Stimulated activated CD8-positive, alpha-beta memory T cell treated with anti-CD3 and anti-CD28 coated beads, Interleukin-4, amount 100 ng/mL, for 1 hour (primary cell): ENCODE data around the gene PRKAR2A.
"Not testable (repeated sequence)": the region's sequence is repeated elsewhere in the genome, so short reads cannot be mapped to it uniquely, and the experiment has no call there.

Source experiments
- DNase-seq, 2 donors: peaks; one replicate each; pipeline ENCODE4 v3.0.0-alpha.2; 2020; ENCODE audit warnings: low read depth in 2 of 2, low spot score in 1 of 2

Gene PRKAR2A

DNA sequence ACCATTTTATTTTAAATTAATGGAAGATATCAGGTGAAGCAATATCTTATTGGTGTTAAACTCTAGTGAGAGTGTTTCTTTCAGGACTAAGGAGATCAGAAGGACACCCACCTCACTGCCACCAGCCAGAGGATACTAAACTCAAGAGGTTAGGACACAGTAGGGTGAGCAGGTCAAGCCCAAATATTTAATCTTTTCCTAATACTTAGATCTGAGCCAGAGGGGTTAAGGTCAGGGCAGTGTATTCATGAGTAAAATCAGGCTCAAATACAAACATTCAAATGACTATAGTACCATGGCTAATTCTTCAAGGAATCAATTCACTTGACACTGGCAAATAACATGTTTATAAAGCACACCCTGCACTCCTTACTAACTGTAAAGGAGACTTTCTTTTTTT is 65.6 kb downstream of the PRKAR2A start:
- no peak for DNase-seq

GRCh38 chr3:48778565-48778964 is 69.1 kb downstream of the PRKAR2A start:
- not testable (repeated sequence) for DNase-seq

DNA sequence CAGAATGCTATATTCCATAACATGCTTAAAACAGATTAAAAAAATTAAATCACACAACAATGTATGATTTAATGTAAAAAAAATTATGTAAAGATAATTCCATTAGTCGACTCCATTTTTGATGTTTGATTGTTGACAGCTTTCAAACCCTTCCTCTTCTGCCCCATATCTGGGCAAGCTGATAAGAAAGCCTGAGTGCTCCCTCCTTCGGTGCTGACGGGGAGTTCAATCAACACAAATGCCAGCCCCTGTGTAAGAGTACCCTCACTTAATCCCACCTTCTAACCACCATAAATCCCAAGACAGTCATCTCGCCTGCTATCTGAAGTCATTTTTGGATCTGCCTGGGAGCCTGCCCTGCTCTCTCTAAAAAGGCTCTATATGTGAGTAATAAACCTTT is 70.8 kb downstream of the PRKAR2A start:
- no peak for DNase-seq

GRCh38 chr3:48770192-48770502 is 77.5 kb downstream of the PRKAR2A start:
- no peak for DNase-seq

DNA sequence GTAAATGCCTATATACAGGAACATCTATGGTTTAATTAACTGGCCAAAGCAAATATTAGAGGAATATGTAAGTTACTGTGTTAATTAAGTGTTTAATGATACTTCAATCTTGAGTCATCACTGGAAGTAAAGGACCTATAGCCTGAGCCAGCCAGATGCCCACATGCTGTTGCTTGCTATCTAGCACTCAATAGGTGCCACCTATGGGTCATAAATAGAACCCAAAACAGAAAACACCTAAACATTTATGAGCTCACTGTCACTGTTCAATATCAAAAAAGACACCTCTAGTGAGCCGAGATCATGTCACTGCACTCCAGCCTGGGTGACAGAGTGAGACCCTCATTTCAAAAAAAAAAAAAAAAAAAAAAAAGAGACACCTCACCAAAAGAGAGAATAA is 82.3 kb downstream of the PRKAR2A start:
- no peak for DNase-seq

DNA sequence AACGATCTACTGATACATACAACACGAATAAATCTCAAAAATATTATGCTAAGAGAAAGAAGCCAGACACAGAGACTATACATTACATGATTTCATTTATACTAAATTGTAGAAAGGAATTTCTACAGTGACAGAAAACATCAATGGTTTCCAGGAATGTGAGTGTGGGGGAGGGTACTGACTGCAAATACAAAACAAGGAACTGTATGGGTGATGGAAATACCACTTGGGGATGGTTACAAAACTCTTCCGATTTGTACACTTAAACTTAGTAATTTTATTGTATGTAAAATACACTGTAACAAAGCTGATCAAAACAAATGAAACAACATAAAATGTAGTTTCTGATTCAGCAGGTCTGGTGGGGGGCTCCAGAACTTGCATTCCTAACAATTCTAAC is 84.9 kb downstream of the PRKAR2A start:
- DNase-seq = no peak

GRCh38 chr3:48759991-48760540 is 87.6 kb downstream of the PRKAR2A start:
- DNase-seq = not testable (repeated sequence)

DNA sequence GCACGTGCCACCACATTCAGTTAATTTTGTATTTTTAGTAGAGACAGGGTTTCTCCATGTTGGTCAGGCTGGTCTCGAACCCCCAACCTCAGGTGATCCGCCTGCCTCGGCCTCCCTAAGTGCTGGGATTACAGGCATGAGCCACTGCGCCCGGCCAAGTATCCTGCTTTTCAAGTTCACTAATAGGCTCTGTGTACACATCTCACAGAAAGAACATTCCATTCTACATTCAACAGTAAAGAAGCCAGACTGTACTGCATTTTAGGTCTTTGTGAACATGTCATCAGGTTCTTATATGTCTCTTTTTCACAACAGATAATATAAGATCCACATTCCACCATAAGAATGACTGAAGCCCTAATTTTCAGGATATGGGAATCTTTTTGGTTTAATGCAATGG is 88.1 kb downstream of the PRKAR2A start:
- not testable (repeated sequence) for DNase-seq

GRCh38 chr3:48759071-48759470 is 88.6 kb downstream of the PRKAR2A start:
- no peak for DNase-seq

GRCh38 chr3:48756640-48757039 is 91.0 kb downstream of the PRKAR2A start:
- no peak for DNase-seq

DNA sequence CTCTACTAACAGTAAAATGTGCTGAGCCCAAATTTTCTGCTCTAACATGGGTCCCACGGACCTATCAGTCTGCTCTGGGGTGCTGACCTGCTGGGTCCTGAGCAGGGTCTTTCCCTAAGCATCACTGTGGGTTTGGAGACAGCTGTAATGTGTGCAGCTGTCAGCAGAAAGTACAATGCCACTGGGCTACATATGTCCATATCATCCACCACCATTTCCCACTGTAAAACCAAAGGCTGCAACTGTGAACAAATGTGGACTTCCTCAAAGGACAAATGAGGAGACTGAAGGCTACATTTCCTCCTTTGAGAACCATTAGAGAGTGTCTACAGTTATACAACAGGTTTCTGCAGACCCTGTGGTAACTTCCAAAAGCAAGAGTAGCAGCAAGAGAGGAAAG is 96.8 kb downstream of the PRKAR2A start:
- DNase-seq = no peak

GRCh38 chr3:48748754-48749153 is 98.9 kb downstream of the PRKAR2A start:
- no peak for DNase-seq

GRCh38 chr3:48747706-48748105 is 100.0 kb downstream of the PRKAR2A start:
- DNase-seq = no peak

DNA sequence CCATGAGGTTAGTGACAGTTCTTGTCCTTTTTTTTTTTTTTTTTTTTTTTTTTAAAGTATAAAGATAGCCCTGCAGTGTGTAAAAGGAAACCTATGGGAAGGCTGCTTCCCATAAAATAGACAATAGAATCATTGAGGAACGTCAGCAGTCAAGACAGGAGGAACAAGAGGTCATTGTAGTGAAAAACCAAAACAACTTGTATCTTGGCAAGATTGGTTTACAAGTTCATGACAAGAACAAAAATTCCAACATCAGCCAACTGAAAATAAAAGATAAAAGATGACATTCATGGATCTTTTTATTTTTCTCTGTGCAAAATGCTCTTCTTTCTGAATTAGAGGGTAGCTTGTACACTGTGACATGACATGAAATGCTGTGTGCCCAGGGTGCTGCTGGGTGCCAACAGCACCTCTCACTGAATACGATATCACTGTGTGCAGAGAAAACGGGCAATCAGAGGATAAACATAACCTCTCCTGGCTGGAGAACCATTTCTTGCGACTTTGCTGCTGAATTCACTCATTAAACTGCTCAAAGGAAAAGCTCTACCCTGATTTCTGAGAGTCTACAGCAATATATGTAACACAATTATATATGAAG is 100.6 kb downstream of the PRKAR2A start:
- no peak for DNase-seq

DNA sequence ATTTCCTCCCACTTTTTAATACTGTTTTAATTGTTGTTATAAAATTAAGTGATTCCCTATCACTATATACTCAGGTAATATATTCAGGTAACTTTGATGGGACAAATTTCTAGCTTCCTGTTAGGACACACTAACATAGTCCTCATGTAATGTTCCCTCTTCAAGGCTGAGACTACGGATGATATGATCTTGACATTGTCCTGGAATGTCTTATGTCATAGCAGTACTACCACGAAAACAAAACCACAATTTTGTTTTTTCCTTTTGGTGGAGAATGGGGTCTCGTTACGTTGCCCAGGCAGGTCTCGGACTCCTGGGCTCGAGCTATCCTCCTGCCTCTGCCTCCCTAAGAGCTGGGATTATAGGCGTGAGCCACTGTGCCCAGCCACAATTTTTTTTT is 103.9 kb downstream of the PRKAR2A start:
- no peak for DNase-seq

DNA sequence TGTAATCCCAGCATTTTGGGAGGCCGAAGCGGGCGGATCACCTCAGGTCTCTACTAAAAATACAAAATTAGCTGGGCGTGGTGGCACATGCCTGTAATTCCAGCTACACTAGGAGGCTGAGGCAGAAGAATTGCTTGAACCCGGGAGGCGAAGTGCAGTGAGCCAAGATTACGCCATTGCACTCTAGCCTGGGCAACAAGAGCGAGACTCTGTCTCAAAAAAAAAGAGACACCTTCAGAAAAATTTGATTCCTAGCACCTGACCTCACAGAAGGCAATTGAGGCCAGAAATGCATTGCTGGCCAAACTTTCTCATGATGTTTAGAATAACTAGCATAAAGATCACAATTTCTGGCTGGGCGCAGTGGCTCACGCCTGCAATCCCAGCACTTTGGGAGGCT is 106.4 kb downstream of the PRKAR2A start:
- not testable (repeated sequence) for DNase-seq

- peak in 1 of 2 donors; percentile 25 for DNase-seq
Observed at GRCh38 chr3:48739955-48740823, 107.5 kb downstream of the PRKAR2A start.

GRCh38 chr3:48739617-48739954 is 108.1 kb downstream of the PRKAR2A start:
- DNase-seq = no peak

- DNase-seq = no peak
Observed at GRCh38 chr3:48738926-48739616, 108.6 kb downstream of the PRKAR2A start.

DNA sequence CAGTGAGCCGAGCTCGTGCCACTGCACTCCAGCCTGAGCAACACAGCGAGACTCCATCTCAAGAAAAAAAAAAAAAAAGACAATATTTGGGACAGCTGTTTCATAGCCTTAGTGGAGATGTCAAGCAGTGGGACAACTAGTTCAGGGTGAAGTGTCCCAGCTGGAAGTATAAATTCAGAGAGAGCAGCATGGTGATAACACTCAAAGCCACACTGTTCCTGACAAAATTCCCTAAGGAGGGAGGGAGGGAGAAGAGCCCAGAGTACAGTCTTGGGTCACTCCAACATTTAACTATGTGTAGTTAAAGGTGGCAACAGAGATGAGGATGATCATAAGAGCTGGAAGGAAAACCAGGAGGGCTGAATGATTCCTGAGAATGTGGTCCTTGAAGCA is 109.5 kb downstream of the PRKAR2A start:
- no peak for DNase-seq

GRCh38 chr3:48735075-48735767 is 112.5 kb downstream of the PRKAR2A start:
- not testable (repeated sequence) for DNase-seq
